C4-2B (cell line): ENCODE data around the gene SLC37A4.

Experiments
- CTCF ChIP-seq: fragments of 450-650 bp; conservative IDR thresholded peaks from 2 replicates; pipeline ENCODE4 v1.5.1; 2017; ENCODE audit warnings: mild to moderate bottlenecking
- ZFX ChIP-seq: fragments of 450-650 bp; IDR thresholded peaks from 2 replicates; pipeline ENCODE4 v1.6.1; 2017

GRCh38 chr11:119057000-119057769, 26.5 kb upstream of the SLC37A4 start, which contains the start of gene HYOU1:
- TF ChIP-seq ZFX = peak; percentile 32; the same call in 1 of the 2 replicates
- TF ChIP-seq CTCF = no peak; the same call in 1 of the 2 replicates
